Ishikawa (cell line): ENCODE data around the gene GMDS.

Experiments used
- CEBPB ChIP-seq: IDR thresholded peaks from 2 replicates; pipeline ENCODE4 v1.6.1; 2012
- CREB1 ChIP-seq: IDR thresholded peaks from 2 replicates; pipeline ENCODE4 v1.6.1; 2012; ENCODE audit warnings: low read depth
- EGR1 ChIP-seq: IDR thresholded peaks from 2 replicates; pipeline ENCODE4 v1.6.1; 2012
- EP300 ChIP-seq: IDR thresholded peaks from 2 replicates; pipeline ENCODE4 v1.6.1; 2012; ENCODE audit warnings: borderline replicate concordance
- FOXM1 ChIP-seq: IDR thresholded peaks from 2 replicates; pipeline ENCODE4 v1.6.1; 2012; ENCODE audit warnings: low read depth, borderline replicate concordance
- MAX ChIP-seq: IDR thresholded peaks from 2 replicates; pipeline ENCODE4 v1.6.1; 2012
- NFIC ChIP-seq: IDR thresholded peaks from 2 replicates; pipeline ENCODE4 v1.6.1; 2012
- RAD21 ChIP-seq: IDR thresholded peaks from 2 replicates; pipeline ENCODE4 v1.6.1; 2012; ENCODE audit warnings: low read depth
- REST ChIP-seq: IDR thresholded peaks from 2 replicates; pipeline ENCODE4 v1.6.1; 2012; ENCODE audit warnings: low read depth, mild to moderate bottlenecking
- TAF1 ChIP-seq: IDR thresholded peaks from 2 replicates; pipeline ENCODE4 v1.6.1; 2012; ENCODE audit warnings: low read depth, mild to moderate bottlenecking
- TCF12 ChIP-seq: IDR thresholded peaks from 2 replicates; pipeline ENCODE4 v1.6.1; 2012; ENCODE audit warnings: low read depth
- TEAD4 ChIP-seq: IDR thresholded peaks from 2 replicates; pipeline ENCODE4 v1.6.1; 2012
- YY1 ChIP-seq: IDR thresholded peaks from 2 replicates; pipeline ENCODE4 v1.6.1; 2012; ENCODE audit warnings: low read depth
- ZBTB7A ChIP-seq: IDR thresholded peaks from 2 replicates; pipeline ENCODE4 v1.6.1; 2012; ENCODE audit warnings: low read depth
- TF ChIP-seq, protein P1 (sequence below): IDR thresholded peaks from 2 replicates; pipeline ENCODE4 v1.6.1; 2012

The GMDS gene

GRCh38 chr6:1745814-1746213, 499.6 kb downstream of the GMDS start:
- TF ChIP-seq MAX (no peak), TEAD4 (no peak), FOXM1 (no peak), CEBPB (no peak), ZBTB7A (no peak), RAD21 (no peak), TCF12 (no peak), TAF1 (no peak), EP300 (no peak), EGR1 (no peak), CREB1 (no peak), REST (no peak), YY1 (no peak), NFIC (no peak)
- TF ChIP-seq, protein P1, sequence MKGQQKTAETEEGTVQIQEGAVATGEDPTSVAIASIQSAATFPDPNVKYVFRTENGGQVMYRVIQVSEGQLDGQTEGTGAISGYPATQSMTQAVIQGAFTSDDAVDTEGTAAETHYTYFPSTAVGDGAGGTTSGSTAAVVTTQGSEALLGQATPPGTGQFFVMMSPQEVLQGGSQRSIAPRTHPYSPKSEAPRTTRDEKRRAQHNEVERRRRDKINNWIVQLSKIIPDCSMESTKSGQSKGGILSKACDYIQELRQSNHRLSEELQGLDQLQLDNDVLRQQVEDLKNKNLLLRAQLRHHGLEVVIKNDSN: no peak

- TF ChIP-seq YY1 (no peak), CEBPB (no peak), TAF1 (no peak), RAD21 (no peak), EGR1 (no peak), EP300 (no peak), NFIC (no peak), TEAD4 (no peak), ZBTB7A (no peak), CREB1 (no peak), REST (no peak), FOXM1 (no peak), TCF12 (no peak), MAX (no peak)
- TF ChIP-seq, protein P1: no peak
Measured at GRCh38 chr6:1744543-1744942, 500.9 kb downstream of the GMDS start.

DNA sequence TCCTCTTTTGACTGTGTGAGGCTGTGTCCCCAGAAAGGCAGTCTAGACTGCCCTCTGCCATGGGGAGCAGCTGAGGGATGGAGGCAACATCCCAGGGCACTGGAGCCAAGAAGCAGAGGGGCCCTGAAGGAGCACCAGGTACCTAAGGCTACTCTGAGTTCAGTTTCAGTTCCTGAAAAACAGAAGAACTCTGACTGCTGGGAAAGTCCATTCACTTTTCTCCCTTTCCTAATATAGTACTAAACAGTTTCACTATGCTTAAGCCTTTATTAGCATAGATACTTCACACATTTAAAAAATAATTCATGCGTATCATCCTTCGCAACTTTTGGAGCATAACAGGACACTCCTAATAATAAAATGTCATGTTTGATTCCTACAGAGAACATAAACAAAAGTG, 505.7 kb downstream of the GMDS start:
- TF ChIP-seq YY1 (no peak), ZBTB7A (no peak), TEAD4 (no peak), CREB1 (no peak), RAD21 (no peak), TCF12 (no peak), EGR1 (no peak), MAX (no peak), NFIC (no peak), FOXM1 (no peak), CEBPB (no peak), EP300 (no peak), TAF1 (no peak), REST (no peak)
- TF ChIP-seq, protein P1: no peak

- TF ChIP-seq RAD21 (no peak), CEBPB (no peak), YY1 (no peak), FOXM1 (no peak), REST (no peak), EP300 (no peak), EGR1 (no peak), ZBTB7A (no peak), CREB1 (no peak), TCF12 (no peak), TAF1 (no peak), NFIC (no peak), TEAD4 (no peak)
- TF ChIP-seq, protein P1: no peak
Measured at GRCh38 chr6:1739220-1739619, 506.2 kb downstream of the GMDS start.
